ENCODE measurements around the gene KLHL3.

KLHL3 gene

GRCh38 chr5:137699336-137700281 is 36.3 kb downstream of the KLHL3 start:
- no peak for TF ChIP-seq CTCF (IDR thresholded peaks at IDR 0.05; ENCODE audit: insufficient read depth, low read length, missing control alignments)
- ChIA-PET POLR2A (interaction anchor here (0.6 kb wide), 1 partner anchor 26 kb away, joined by 3 read pairs; no protein-coding TSS in a partner anchor), CTCF (interaction anchor here (1.4 to 3.8 kb wide), 3 partner anchors 22 to 51 kb away, joined by 3 to 16 read pairs (median 3); no protein-coding TSS in a partner anchor)
- no peak overlapping the region for H3K4me3 ChIP-seq (ENCODE audit: low read depth, low read length)
- no peak for DNase-seq (ENCODE audit: low read depth, low spot score)

- no peak for DNase-seq (ENCODE audit: low read depth, low spot score)
- ChIA-PET POLR2A (no interaction called here), CTCF (interaction anchor here (0.8 to 1.5 kb wide), 5 partner anchors 15 to 55 kb away, joined by 3 to 4 read pairs (median 3); no protein-coding TSS in a partner anchor)
- no peak for TF ChIP-seq CTCF (IDR thresholded peaks at IDR 0.05; ENCODE audit: insufficient read depth, low read length, missing control alignments)
- no peak overlapping the region for H3K4me3 ChIP-seq (ENCODE audit: low read depth, low read length)
Measured at GRCh38 chr5:137696481-137696880, 39.4 kb downstream of the KLHL3 start.

- no peak for DNase-seq (ENCODE audit: low read depth, low spot score)
- no peak for TF ChIP-seq CTCF (IDR thresholded peaks at IDR 0.05; ENCODE audit: insufficient read depth, low read length, missing control alignments)
- ChIA-PET POLR2A (no interaction called here), CTCF (interaction anchor here (0.8 to 1.8 kb wide), 6 partner anchors 16 to 83 kb away, joined by 3 to 9 read pairs (median 4); no protein-coding TSS in a partner anchor)
- H3K4me3 ChIP-seq (ENCODE audit: low read depth, low read length): no peak overlapping the region
Measured at GRCh38 chr5:137695651-137696428, 40.0 kb downstream of the KLHL3 start.

- POLR2A ChIA-PET: no interaction called here
- DNase-seq (ENCODE audit: low read depth, low spot score): no peak
- no peak overlapping the region for H3K4me3 ChIP-seq (ENCODE audit: low read depth, low read length)
- TF ChIP-seq CTCF (IDR thresholded peaks at IDR 0.05; ENCODE audit: insufficient read depth, low read length, missing control alignments): no peak
- CTCF ChIA-PET: interaction anchor here (0.8 to 2.3 kb wide), 4 partner anchors 34 to 85 kb away, joined by 3 to 10 read pairs (median 6); no protein-coding TSS in a partner anchor
Measured at GRCh38 chr5:137693951-137694721, 41.8 kb downstream of the KLHL3 start.

GRCh38 chr5:137693307-137693950 is 42.5 kb downstream of the KLHL3 start:
- CTCF ChIA-PET: interaction anchor here (1.0 to 2.3 kb wide), 2 partner anchors 33 to 49 kb away, joined by 5 to 10 read pairs; no protein-coding TSS in a partner anchor
- POLR2A ChIA-PET: no interaction called here
- no peak for DNase-seq (ENCODE audit: low read depth, low spot score)
- TF ChIP-seq CTCF (IDR thresholded peaks at IDR 0.05; ENCODE audit: insufficient read depth, low read length, missing control alignments): no peak
- no peak overlapping the region for H3K4me3 ChIP-seq (ENCODE audit: low read depth, low read length)
